ENCODE data around the gene POGK.

POGK gene

DNA sequence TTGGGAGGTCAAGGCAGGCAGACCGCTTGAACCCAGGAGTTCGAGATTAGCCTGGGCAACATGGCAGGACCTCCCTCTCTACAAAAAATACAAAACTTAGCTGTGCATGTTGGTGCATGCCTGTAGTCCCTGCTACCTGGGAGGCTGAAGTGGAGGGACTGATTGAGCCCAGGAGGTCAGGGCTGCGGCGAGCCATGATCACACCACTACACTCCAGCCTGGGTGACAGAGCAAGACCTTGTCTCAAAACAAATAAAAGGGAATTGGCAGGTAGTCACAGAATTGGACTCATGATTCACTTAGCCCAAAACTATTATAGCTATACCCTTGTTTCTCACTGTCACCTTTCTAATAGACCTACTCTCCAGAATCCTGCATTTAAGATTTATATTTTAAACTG is 31.3 kb downstream of the POGK start:
- H3K4me2 ChIP-seq (ENCODE audit: insufficient read depth, low read length, poor library complexity, severe bottlenecking) = no peak overlapping the region
- H3K9me3 ChIP-seq (replicated peaks in 1 of 2; ENCODE audit: control insufficient read depth in 2 of 2, insufficient read depth in 1 of 2, low read depth in 1 of 2, low read length in 2 of 2) = peaks cover 3 to 4% of the 10 kb centered on the region in 2 donors
- no peak overlapping the region for H3K9ac ChIP-seq (ENCODE audit: low read depth, low read length, poor library complexity)
- peaks cover 11 to 68% of the 10 kb centered on the region in 2 donors for H3K36me3 ChIP-seq (replicated peaks in 1 of 2; ENCODE audit: control insufficient read depth in 2 of 2, insufficient read depth in 2 of 2, low read length in 2 of 2)
- H4K8ac ChIP-seq (ENCODE audit: low read depth, low read length) = no peak overlapping the region
- no peak overlapping the region for H2BK120ac ChIP-seq (ENCODE audit: low read depth, low read length)
- H3K4me1 ChIP-seq (ENCODE audit: control insufficient read depth in 2 of 2, insufficient read depth in 1 of 2, low read depth in 1 of 2, low read length in 2 of 2) = peaks cover 3 to 9% of the 10 kb centered on the region in 2 donors
- H2BK5ac ChIP-seq (ENCODE audit: low read length) = no peak overlapping the region
- peak overlapping the region; percentile 11 for H3K18ac ChIP-seq (ENCODE audit: low read length)
- H3K23ac ChIP-seq (ENCODE audit: low read depth, low read length, poor library complexity) = no peak overlapping the region
- H2AK5ac ChIP-seq (ENCODE audit: low read depth, low read length) = no peak overlapping the region
- H3K27ac ChIP-seq (replicated peaks; ENCODE audit: low read length) = no peak overlapping the region
- WGBS, 2 donors (ENCODE audit: extremely low coverage in 2 of 2, insufficient read length in 2 of 2, insufficient replicate concordance in 1 of 2) = no CpG with 5 or more reads among the region's 4 CpGs
- peaks cover 6% of the 10 kb centered on the region for H3K79me1 ChIP-seq (ENCODE audit: low read depth, low read length)
- DNase-seq (ENCODE audit: low spot score) = no peak
- H3K4me3 ChIP-seq (ENCODE audit: low read length in 2 of 2) = no peak overlapping the region
- H2BK15ac ChIP-seq (ENCODE audit: low read length) = no peak overlapping the region
- no peak overlapping the region for H2BK12ac ChIP-seq (ENCODE audit: low read length)
- no peak overlapping the region for H3K14ac ChIP-seq (ENCODE audit: low read length)
- no peak overlapping the region for H4K91ac ChIP-seq (ENCODE audit: low read depth, low read length, poor library complexity)
- H3K4ac ChIP-seq (ENCODE audit: low read length) = no peak overlapping the region
- no peak overlapping the region for H2AFZ ChIP-seq (ENCODE audit: low read length)
- H3K27me3 ChIP-seq (ENCODE audit: control insufficient read depth in 3 of 3, insufficient read depth in 3 of 3, low read depth in 1 of 3, low read length in 3 of 3) = no peaks in the 10 kb centered on the region

GRCh38 chr1:166874464-166874863 is 35.2 kb downstream of the POGK start:
- Histone ChIP-seq H3K27me3 (ENCODE audit: control insufficient read depth in 3 of 3, insufficient read depth in 3 of 3, low read depth in 1 of 3, low read length in 3 of 3) (no peaks in the 10 kb centered on the region), H3K4me1 (ENCODE audit: control insufficient read depth in 2 of 2, insufficient read depth in 1 of 2, low read depth in 1 of 2, low read length in 2 of 2) (peaks cover 9% of the 10 kb centered on the region in 2 donors), H3K14ac (ENCODE audit: low read length) (no peak overlapping the region), H3K18ac (ENCODE audit: low read length) (no peak overlapping the region), H3K27ac (replicated peaks; ENCODE audit: low read length) (no peak overlapping the region), H3K9ac (ENCODE audit: low read depth, low read length, poor library complexity) (no peak overlapping the region), H4K8ac (ENCODE audit: low read depth, low read length) (no peak overlapping the region), H2BK5ac (ENCODE audit: low read length) (no peak overlapping the region), H3K79me1 (ENCODE audit: low read depth, low read length) (peaks cover 6% of the 10 kb centered on the region), H3K9me3 (replicated peaks in 1 of 2; ENCODE audit: control insufficient read depth in 2 of 2, insufficient read depth in 1 of 2, low read depth in 1 of 2, low read length in 2 of 2) (peaks cover 0 to 3% of the 10 kb centered on the region in 2 donors), H3K23ac (ENCODE audit: low read depth, low read length, poor library complexity) (no peak overlapping the region), H2BK12ac (ENCODE audit: low read length) (no peak overlapping the region), H3K4me3 (ENCODE audit: low read length in 2 of 2) (no peak overlapping the region), H2AFZ (ENCODE audit: low read length) (no peak overlapping the region), H3K36me3 (replicated peaks in 1 of 2; ENCODE audit: control insufficient read depth in 2 of 2, insufficient read depth in 2 of 2, low read length in 2 of 2) (peaks cover 0 to 30% of the 10 kb centered on the region in 2 donors), H3K4ac (ENCODE audit: low read length) (no peak overlapping the region), H3K4me2 (ENCODE audit: insufficient read depth, low read length, poor library complexity, severe bottlenecking) (no peak overlapping the region), H2BK120ac (ENCODE audit: low read depth, low read length) (no peak overlapping the region), H2BK15ac (ENCODE audit: low read length) (no peak overlapping the region), H2AK5ac (ENCODE audit: low read depth, low read length) (no peak overlapping the region), H4K91ac (ENCODE audit: low read depth, low read length, poor library complexity) (no peak overlapping the region)
- WGBS, 2 donors (ENCODE audit: extremely low coverage in 2 of 2, insufficient read length in 2 of 2, insufficient replicate concordance in 1 of 2) = no CpG with 5 or more reads among the region's 8 CpGs
- no peak for DNase-seq (ENCODE audit: low spot score)

DNA sequence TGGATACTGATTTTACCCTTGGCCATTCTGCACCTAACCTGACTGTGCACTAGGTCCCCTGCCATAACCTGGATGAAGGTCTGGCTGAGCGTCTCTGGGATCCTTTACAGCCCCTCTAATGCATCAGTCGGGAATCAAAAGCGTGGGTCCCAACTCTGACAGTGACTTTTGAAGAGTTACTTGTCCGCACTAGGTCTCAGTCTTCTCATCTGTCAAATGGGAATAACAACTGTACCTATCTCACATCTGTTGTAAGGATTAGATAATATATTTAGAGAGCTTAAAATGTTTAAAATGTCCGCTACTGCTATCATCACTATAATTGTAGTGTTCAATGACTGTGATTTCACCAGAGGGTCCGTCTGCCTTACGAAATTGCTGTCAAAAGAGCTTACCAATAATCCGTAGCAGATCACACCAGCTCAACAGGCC is 36.0 kb downstream of the POGK start:
- no peak overlapping the region for H2BK5ac ChIP-seq (ENCODE audit: low read length)
- no peak overlapping the region for H2BK12ac ChIP-seq (ENCODE audit: low read length)
- H3K79me1 ChIP-seq (ENCODE audit: low read depth, low read length) = peaks cover 6% of the 10 kb centered on the region
- no peak for DNase-seq (ENCODE audit: low spot score)
- H3K14ac ChIP-seq (ENCODE audit: low read length) = no peak overlapping the region
- H3K23ac ChIP-seq (ENCODE audit: low read depth, low read length, poor library complexity) = peak overlapping the region; percentile 70
- no peaks in the 10 kb centered on the region for H3K27me3 ChIP-seq (ENCODE audit: control insufficient read depth in 3 of 3, insufficient read depth in 3 of 3, low read depth in 1 of 3, low read length in 3 of 3)
- WGBS, 2 donors (ENCODE audit: extremely low coverage in 2 of 2, insufficient read length in 2 of 2, insufficient replicate concordance in 1 of 2) = no CpG with 5 or more reads among the region's 8 CpGs
- H3K9ac ChIP-seq (ENCODE audit: low read depth, low read length, poor library complexity) = peak overlapping the region; percentile 78
- peak overlapping the region; percentile 52 for H3K4me2 ChIP-seq (ENCODE audit: insufficient read depth, low read length, poor library complexity, severe bottlenecking)
- peak overlapping the region; percentile 84 for H3K27ac ChIP-seq (replicated peaks; ENCODE audit: low read length)
- H2AK5ac ChIP-seq (ENCODE audit: low read depth, low read length) = no peak overlapping the region
- no peak overlapping the region for H2BK15ac ChIP-seq (ENCODE audit: low read length)
- no peak overlapping the region for H2BK120ac ChIP-seq (ENCODE audit: low read depth, low read length)
- peak overlapping the region; percentile 96 for H2AFZ ChIP-seq (ENCODE audit: low read length)
- H4K91ac ChIP-seq (ENCODE audit: low read depth, low read length, poor library complexity) = no peak overlapping the region
- H4K8ac ChIP-seq (ENCODE audit: low read depth, low read length) = no peak overlapping the region
- H3K4me3 ChIP-seq (ENCODE audit: low read length in 2 of 2) = peak overlapping the region; percentile 85 to 92
- H3K36me3 ChIP-seq (replicated peaks in 1 of 2; ENCODE audit: control insufficient read depth in 2 of 2, insufficient read depth in 2 of 2, low read length in 2 of 2) = peaks cover 0 to 30% of the 10 kb centered on the region in 2 donors
- H3K9me3 ChIP-seq (replicated peaks in 1 of 2; ENCODE audit: control insufficient read depth in 2 of 2, insufficient read depth in 1 of 2, low read depth in 1 of 2, low read length in 2 of 2) = peaks cover 0 to 3% of the 10 kb centered on the region in 2 donors
- H3K18ac ChIP-seq (ENCODE audit: low read length) = peak overlapping the region; percentile 84
- H3K4me1 ChIP-seq (ENCODE audit: control insufficient read depth in 2 of 2, insufficient read depth in 1 of 2, low read depth in 1 of 2, low read length in 2 of 2) = peaks cover 8 to 9% of the 10 kb centered on the region in 2 donors
- no peak overlapping the region for H3K4ac ChIP-seq (ENCODE audit: low read length)

DNA sequence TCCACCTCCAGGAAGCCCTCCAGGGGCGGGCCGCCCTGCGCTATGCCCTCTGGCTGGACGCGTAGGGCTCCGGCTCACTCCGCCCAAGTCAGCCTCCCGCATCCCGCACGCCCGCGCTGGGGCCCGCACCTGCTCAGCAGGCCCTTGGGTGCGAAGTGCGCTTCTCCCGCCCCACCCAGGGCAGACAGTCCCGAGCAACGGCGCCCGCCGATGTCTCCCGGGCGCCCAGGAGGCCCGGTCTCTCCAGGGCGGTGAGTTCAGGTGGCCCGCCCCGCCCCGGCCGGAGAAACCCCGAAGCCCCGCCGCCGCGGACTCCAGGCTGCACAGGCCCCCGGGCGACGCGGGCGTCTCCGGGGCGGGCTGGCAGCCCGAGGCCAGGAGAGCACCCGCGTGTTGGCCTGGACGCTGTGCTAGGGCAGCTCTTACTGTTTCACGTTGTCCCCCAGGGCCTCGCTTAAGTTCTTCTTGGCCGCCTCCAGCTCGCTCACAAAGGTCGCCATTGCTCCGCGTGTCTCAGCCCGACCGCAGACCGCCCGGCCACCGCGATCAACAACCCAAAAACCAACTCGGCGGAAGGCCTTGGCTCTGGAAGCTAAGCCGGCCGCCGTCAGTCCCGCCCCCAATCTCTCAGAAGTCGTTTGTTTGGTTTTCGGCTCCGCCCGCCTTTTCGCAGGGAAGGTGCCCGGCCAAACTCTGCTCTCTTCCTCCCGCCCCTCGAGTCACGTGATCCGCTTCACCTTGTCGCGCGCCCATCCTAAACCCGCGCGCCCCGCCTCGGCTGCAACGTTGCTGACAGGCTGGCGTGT is 36.7 kb downstream of the POGK start, which contains the start of gene TADA1:
TADA1 (minus strand) TSS at position 531 of the 806 bp plus-strand sequence; CDS start at position 500, 31 bp downstream.
- Histone ChIP-seq H3K18ac (ENCODE audit: low read length) (peak within 1 kb of the TSS; percentile 84), H4K91ac (ENCODE audit: low read depth, low read length, poor library complexity) (no peak within 1 kb of the TSS), H3K36me3 (replicated peaks in 1 of 2; ENCODE audit: control insufficient read depth in 2 of 2, insufficient read depth in 2 of 2, low read length in 2 of 2) (peaks cover 0 to 25% of the 10 kb centered on the region in 2 donors), H4K8ac (ENCODE audit: low read depth, low read length) (peak within 1 kb of the TSS; percentile 76), H3K4me3 (ENCODE audit: low read length in 2 of 2) (peak within 1 kb of the TSS; percentile 85 to 92), H2BK12ac (ENCODE audit: low read length) (no peak within 1 kb of the TSS), H2BK5ac (ENCODE audit: low read length) (peak within 1 kb of the TSS; percentile 15), H3K4me2 (ENCODE audit: insufficient read depth, low read length, poor library complexity, severe bottlenecking) (peak within 1 kb of the TSS; percentile 52), H2BK15ac (ENCODE audit: low read length) (no peak within 1 kb of the TSS), H3K23ac (ENCODE audit: low read depth, low read length, poor library complexity) (peak within 1 kb of the TSS; percentile 70), H3K9me3 (replicated peaks in 1 of 2; ENCODE audit: control insufficient read depth in 2 of 2, insufficient read depth in 1 of 2, low read depth in 1 of 2, low read length in 2 of 2) (peaks cover 0 to 3% of the 10 kb centered on the region in 2 donors), H3K4me1 (ENCODE audit: control insufficient read depth in 2 of 2, insufficient read depth in 1 of 2, low read depth in 1 of 2, low read length in 2 of 2) (peaks cover 5 to 9% of the 10 kb centered on the region in 2 donors), H3K9ac (ENCODE audit: low read depth, low read length, poor library complexity) (peak within 1 kb of the TSS; percentile 78), H3K4ac (ENCODE audit: low read length) (no peak within 1 kb of the TSS), H3K27ac (replicated peaks; ENCODE audit: low read length) (peak within 1 kb of the TSS; percentile 84), H2AK5ac (ENCODE audit: low read depth, low read length) (peak within 1 kb of the TSS; percentile 49), H3K27me3 (ENCODE audit: control insufficient read depth in 3 of 3, insufficient read depth in 3 of 3, low read depth in 1 of 3, low read length in 3 of 3) (no peaks in the 10 kb centered on the region), H2AFZ (ENCODE audit: low read length) (peak within 1 kb of the TSS; percentile 96), H3K79me1 (ENCODE audit: low read depth, low read length) (peaks cover 4% of the 10 kb centered on the region), H3K14ac (ENCODE audit: low read length) (peak within 1 kb of the TSS; percentile 17), H2BK120ac (ENCODE audit: low read depth, low read length) (no peak within 1 kb of the TSS)
- DNase-seq (ENCODE audit: low spot score) = peak; percentile 97
- no CpG with 5 or more reads among the region's 84 CpGs for WGBS, 2 donors (ENCODE audit: extremely low coverage in 2 of 2, insufficient read length in 2 of 2, insufficient replicate concordance in 1 of 2)
